OCI-LY7 (cell line): Measurements from ENCODE around the gene PMP22. TPM values are rescaled to one million over a fixed set of nuclear protein-coding genes. Genes with fewer than 3 reads are reported as not detected.

Experiments used
- BruUV-seq: library from RNA; stranded (reverse); fragments of 400-500 nt; replicated peaks from 2 replicates; lab custom pipeline; 2021; lab: Mats Ljungman, UMichigan
- CTCF ChIA-PET: fragments of 300-600 bp; sonication (Branson Sonifier 250); formaldehyde crosslinking; loops from one replicate; lab custom pipeline; 2022; ENCODE audit warnings: antibody characterized with exemption; ENCODE audit not compliant: unreplicated experiment; lab: Charles Lee
- POLR2A ChIA-PET: fragments of 300-600 bp; sonication (Branson Sonifier 250); formaldehyde crosslinking; loops from one replicate; lab custom pipeline; 2022; ENCODE audit warnings: antibody characterized with exemption; lab: Charles Lee
- DNase-seq: peaks from one replicate; pipeline ENCODE4 v3.0.0-alpha.2; 2015; ENCODE audit warnings: low spot score
- H2AFZ ChIP-seq: fragments of 200-600 bp; sonication (generic), shearing (Covaris generic); 2 replicates; pipeline ENCODE4 v1.6.1; 2014; ENCODE audit warnings: mild to moderate bottlenecking, antibody characterized with exemption, low read length, moderate library complexity
- H3K27ac ChIP-seq: fragments of 200-600 bp; sonication (generic); 2 replicates; pipeline ENCODE4 v1.5.1; 2014; ENCODE audit warnings: mixed run types, low read depth, mild to moderate bottlenecking, moderate library complexity, low read length, inconsistent platforms; ENCODE audit not compliant: poor library complexity, severe bottlenecking
- H3K36me3 ChIP-seq: fragments of 200-600 bp; sonication (generic); 2 replicates; pipeline ENCODE4 v1.6.1; 2014; ENCODE audit warnings: mild to moderate bottlenecking, antibody characterized with exemption, low read length, moderate library complexity, mixed read lengths; ENCODE audit not compliant: insufficient read depth
- H3K4me1 ChIP-seq: fragments of 200-600 bp; sonication (generic); 2 replicates; pipeline ENCODE4 v1.5.1; 2014; ENCODE audit warnings: mild to moderate bottlenecking, low read length; ENCODE audit not compliant: insufficient read depth, poor library complexity, severe bottlenecking
- H3K4me2 ChIP-seq: fragments of 200-600 bp; sonication (generic); 2 replicates; pipeline ENCODE4 v1.6.1; 2014; ENCODE audit warnings: mild to moderate bottlenecking, low read length
- H3K4me3 ChIP-seq: fragments of 200-600 bp; sonication (generic); 2 replicates; pipeline ENCODE4 v1.5.1; 2014; ENCODE audit warnings: mild to moderate bottlenecking, low read depth, low read length; ENCODE audit not compliant: poor library complexity, severe bottlenecking
- H3K79me2 ChIP-seq: fragments of 200-600 bp; sonication (generic); 2 replicates; pipeline ENCODE4 v1.6.1; 2016; ENCODE audit warnings: low read depth, mild to moderate bottlenecking, low read length, moderate library complexity, mixed read lengths; ENCODE audit not compliant: insufficient read depth
- H3K9me2 ChIP-seq: fragments of 200-600 bp; sonication (generic); 2 replicates; pipeline ENCODE4 v1.6.1; 2016; ENCODE audit warnings: mild to moderate bottlenecking, low read length, mixed read lengths; ENCODE audit not compliant: insufficient read depth
- H3K9me3 ChIP-seq: fragments of 200-600 bp; sonication (generic); 2 replicates; pipeline ENCODE4 v1.6.1; 2014; ENCODE audit warnings: mild to moderate bottlenecking, mixed run types, low read length, mixed read lengths
- H4K20me1 ChIP-seq: fragments of 200-600 bp; sonication (generic); 2 replicates; pipeline ENCODE4 v1.6.1; 2014; ENCODE audit warnings: mild to moderate bottlenecking, antibody characterized with exemption, low read length, moderate library complexity, mixed read lengths; ENCODE audit not compliant: insufficient read depth
- EZH2phosphoT487 ChIP-seq: fragments of 200-600 bp; sonication (generic); IDR thresholded peaks from 2 replicates; pipeline ENCODE4 v1.6.1; 2018; ENCODE audit warnings: low read depth, borderline replicate concordance, mild to moderate bottlenecking, mixed run types, antibody characterized with exemption, low read length, moderate library complexity, mixed read lengths
- intact Hi-C: fragments of 100-400 bp; cut with micrococcal nuclease; formaldehyde crosslinking; loops from one replicate; pipeline ENCODE4 v1.10.0; 2022; ENCODE audit not compliant: unreplicated experiment
- total RNA-seq, 2 experiments: library from RNA; depleted of rRNA in 1 of 2; stranded (reverse); fragments of >200 nt in 1 of 2; shearing (Covaris generic) in 1 of 2; gene quantifications; 2 replicates each; pipeline ENCODE4 v1.2.3, GENCODE V29; 2014 to 2022
- TF ChIP-seq, protein P1 (sequence below): fragments of 200-600 bp; sonication (generic); conservative IDR thresholded peaks from 2 replicates; pipeline ENCODE4 v1.5.1; 2014; ENCODE audit warnings: mild to moderate bottlenecking, antibody characterized with exemption, low read length, moderate library complexity, mixed read lengths

PMP22 gene
- total RNA-seq, 2 experiments from 2014 or later, result not detected

GRCh38 chr17:15220785-15221184 lies 44.3 kb downstream of the PMP22 start:
- intact Hi-C loops, result no loop called here
- Histone ChIP-seq H2AFZ (no peak overlapping the region), H3K9me2 (no peaks in the 10 kb centered on the region), H3K4me1 (no peaks in the 10 kb centered on the region), H4K20me1 (no peaks in the 10 kb centered on the region), H3K4me3 (no peak overlapping the region), H3K9me3 (no peaks in the 10 kb centered on the region), H3K79me2 (no peaks in the 10 kb centered on the region), H3K36me3 (no peaks in the 10 kb centered on the region), H3K4me2 (no peak overlapping the region), H3K27ac (no peak overlapping the region)
- ChIA-PET CTCF (no interaction called here), POLR2A (no interaction called here)
- no peak for DNase-seq
- TF ChIP-seq, protein P1, sequence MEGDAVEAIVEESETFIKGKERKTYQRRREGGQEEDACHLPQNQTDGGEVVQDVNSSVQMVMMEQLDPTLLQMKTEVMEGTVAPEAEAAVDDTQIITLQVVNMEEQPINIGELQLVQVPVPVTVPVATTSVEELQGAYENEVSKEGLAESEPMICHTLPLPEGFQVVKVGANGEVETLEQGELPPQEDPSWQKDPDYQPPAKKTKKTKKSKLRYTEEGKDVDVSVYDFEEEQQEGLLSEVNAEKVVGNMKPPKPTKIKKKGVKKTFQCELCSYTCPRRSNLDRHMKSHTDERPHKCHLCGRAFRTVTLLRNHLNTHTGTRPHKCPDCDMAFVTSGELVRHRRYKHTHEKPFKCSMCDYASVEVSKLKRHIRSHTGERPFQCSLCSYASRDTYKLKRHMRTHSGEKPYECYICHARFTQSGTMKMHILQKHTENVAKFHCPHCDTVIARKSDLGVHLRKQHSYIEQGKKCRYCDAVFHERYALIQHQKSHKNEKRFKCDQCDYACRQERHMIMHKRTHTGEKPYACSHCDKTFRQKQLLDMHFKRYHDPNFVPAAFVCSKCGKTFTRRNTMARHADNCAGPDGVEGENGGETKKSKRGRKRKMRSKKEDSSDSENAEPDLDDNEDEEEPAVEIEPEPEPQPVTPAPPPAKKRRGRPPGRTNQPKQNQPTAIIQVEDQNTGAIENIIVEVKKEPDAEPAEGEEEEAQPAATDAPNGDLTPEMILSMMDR, result no peak
- no peak for TF ChIP-seq EZH2phosphoT487
- no TSS peak for BruUV-seq

DNA sequence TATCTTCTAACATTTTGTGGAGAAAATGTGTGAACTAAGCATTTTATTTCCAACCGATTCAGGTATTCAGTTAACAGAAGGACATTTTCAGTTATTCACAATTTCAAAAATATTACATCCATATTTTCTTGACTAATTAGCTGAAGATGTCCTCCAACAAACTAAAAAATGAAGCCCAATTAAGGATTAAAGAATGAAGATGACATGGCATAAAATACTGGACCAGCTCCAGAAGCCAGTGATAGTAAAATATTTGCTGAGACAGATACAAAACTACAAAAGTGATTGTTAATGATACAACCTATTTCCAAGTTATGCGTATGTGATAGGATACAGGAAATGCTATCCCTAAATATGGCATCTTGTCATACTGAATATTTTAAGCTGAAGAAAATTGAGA lies 48.6 kb downstream of the PMP22 start:
- ChIA-PET POLR2A (interaction anchor here (0.6 kb wide), 1 partner anchor 182 kb away, joined by 3 read pairs; no protein-coding TSS in a partner anchor), CTCF (no interaction called here)
- intact Hi-C loops, result no loop called here
- Histone ChIP-seq H2AFZ (no peak overlapping the region), H3K36me3 (no peaks in the 10 kb centered on the region), H4K20me1 (no peaks in the 10 kb centered on the region), H3K79me2 (no peaks in the 10 kb centered on the region), H3K4me3 (no peak overlapping the region), H3K9me2 (no peaks in the 10 kb centered on the region), H3K4me1 (no peaks in the 10 kb centered on the region), H3K4me2 (no peak overlapping the region), H3K9me3 (no peaks in the 10 kb centered on the region), H3K27ac (no peak overlapping the region)
- no peak for DNase-seq
- TF ChIP-seq, protein P1, result no peak
- TF ChIP-seq EZH2phosphoT487, result no peak
- BruUV-seq, result no TSS peak

- Histone ChIP-seq H3K79me2 (no peaks in the 10 kb centered on the region), H4K20me1 (no peaks in the 10 kb centered on the region), H3K4me3 (no peak overlapping the region), H3K36me3 (no peaks in the 10 kb centered on the region), H3K27ac (no peak overlapping the region), H3K9me2 (no peaks in the 10 kb centered on the region), H3K4me1 (no peaks in the 10 kb centered on the region), H3K4me2 (no peak overlapping the region), H2AFZ (no peak overlapping the region), H3K9me3 (no peaks in the 10 kb centered on the region)
- BruUV-seq, result no TSS peak
- CTCF ChIA-PET, result no interaction called here
- intact Hi-C loops, result no loop called here
- DNase-seq, result peak; percentile 18
- POLR2A ChIA-PET, result no interaction called here
- no peak for TF ChIP-seq EZH2phosphoT487
- TF ChIP-seq, protein P1, result peak; percentile 70
Measured at GRCh38 chr17:15213381-15214087, 51.6 kb downstream of the PMP22 start.
